Thyroid gland (tissue), 4 donors: ENCODE results near the gene KRTAP29-1. TPM values are rescaled to one million over a fixed set of nuclear protein-coding genes. Genes with fewer than 3 reads are reported as not detected.

Source experiments
- DNase-seq, 2 donors: peaks; one replicate each; pipeline ENCODE4 v3.0.0-alpha.2; 2019
- H3K27ac ChIP-seq, 3 donors: fragments of 200-600 bp; sonication (generic); 1 replicate in 2 of 3; 2 replicates in 1 of 3; pipeline ENCODE4 v1.5.1; 2016 to 2019; ENCODE audit warnings: mild to moderate bottlenecking in 1 of 3, moderate library complexity in 1 of 3
- H3K27me3 ChIP-seq: fragments of 200-600 bp; sonication (generic); one replicate; pipeline ENCODE4 v1.5.1; 2019
- H3K36me3 ChIP-seq, 2 donors: fragments of 200-600 bp; sonication (generic); one replicate each; pipeline ENCODE4 v1.5.1; 2016 to 2019
- H3K4me1 ChIP-seq, 2 donors: fragments of 200-600 bp; sonication (generic); one replicate each; pipeline ENCODE4 v1.5.1; 2017 to 2019
- H3K4me3 ChIP-seq, 3 donors: fragments of 200-600 bp; sonication (generic); replicated peaks in 1 of 3; 1 replicate in 2 of 3; 2 replicates in 1 of 3; pipeline ENCODE4 v1.5.1; 2016; ENCODE audit warnings: mild to moderate bottlenecking in 1 of 3
- H3K9me3 ChIP-seq: fragments of 200-600 bp; sonication (generic); one replicate; pipeline ENCODE4 v1.5.1; 2017
- POLR2A ChIP-seq, 2 donors: fragments of 450-650 bp; IDR thresholded peaks; one replicate each; pipeline ENCODE4 v1.6.1; 2017; ENCODE audit warnings: antibody characterized with exemption in 2 of 2, mild to moderate bottlenecking in 2 of 2, moderate library complexity in 1 of 2
- WGBS, 2 donors: methylation state at CpG; one replicate each; pipeline ENCODE4 v1.1.5; 2017; 5-methylcytosine and 5-hydroxymethylcytosine counted together
- intact Hi-C: fragments of 100-400 bp; cut with DNase I; formaldehyde crosslinking; loops from one replicate; pipeline ENCODE4 v1.15.1; 2023
- total RNA-seq, 4 donors: library from RNA; depleted of rRNA; stranded (reverse); fragments of >200 nt; gene quantifications; one replicate each; pipeline ENCODE4 v1.2.3, GENCODE V29; 2016
- TF ChIP-seq, protein P1 (sequence below), 6 experiments: fragments of 200-600 bp in 3 of 6; fragments of 450-650 bp in 3 of 6; sonication (generic) in 3 of 6; IDR thresholded peaks; one replicate each; pipeline ENCODE4 v1.5.1; 2016 to 2019; ENCODE audit warnings: antibody characterized with exemption in 6 of 6, mild to moderate bottlenecking in 2 of 6, inconsistent platforms in 1 of 6, moderate library complexity in 1 of 6

Gene KRTAP29-1
- total RNA-seq, 4 donors from 2014 or later, result not detected

GRCh38 chr17:41296846-41297245 is 5.8 kb downstream of the KRTAP29-1 start:
- no peak for DNase-seq
- no peaks in the 10 kb centered on the region for H3K36me3 ChIP-seq
- H3K27me3 ChIP-seq, result no peaks in the 10 kb centered on the region
- 87 to 90% methylated on average over 1 of the region's 1 CpG for WGBS, 2 donors
- H3K9me3 ChIP-seq, result no peaks in the 10 kb centered on the region
- no peaks in the 10 kb centered on the region for H3K4me1 ChIP-seq
- intact Hi-C loops, result no loop called here
- TF ChIP-seq POLR2A (IDR thresholded peaks at IDR 0.05), result no peak
- TF ChIP-seq, protein P1, sequence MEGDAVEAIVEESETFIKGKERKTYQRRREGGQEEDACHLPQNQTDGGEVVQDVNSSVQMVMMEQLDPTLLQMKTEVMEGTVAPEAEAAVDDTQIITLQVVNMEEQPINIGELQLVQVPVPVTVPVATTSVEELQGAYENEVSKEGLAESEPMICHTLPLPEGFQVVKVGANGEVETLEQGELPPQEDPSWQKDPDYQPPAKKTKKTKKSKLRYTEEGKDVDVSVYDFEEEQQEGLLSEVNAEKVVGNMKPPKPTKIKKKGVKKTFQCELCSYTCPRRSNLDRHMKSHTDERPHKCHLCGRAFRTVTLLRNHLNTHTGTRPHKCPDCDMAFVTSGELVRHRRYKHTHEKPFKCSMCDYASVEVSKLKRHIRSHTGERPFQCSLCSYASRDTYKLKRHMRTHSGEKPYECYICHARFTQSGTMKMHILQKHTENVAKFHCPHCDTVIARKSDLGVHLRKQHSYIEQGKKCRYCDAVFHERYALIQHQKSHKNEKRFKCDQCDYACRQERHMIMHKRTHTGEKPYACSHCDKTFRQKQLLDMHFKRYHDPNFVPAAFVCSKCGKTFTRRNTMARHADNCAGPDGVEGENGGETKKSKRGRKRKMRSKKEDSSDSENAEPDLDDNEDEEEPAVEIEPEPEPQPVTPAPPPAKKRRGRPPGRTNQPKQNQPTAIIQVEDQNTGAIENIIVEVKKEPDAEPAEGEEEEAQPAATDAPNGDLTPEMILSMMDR (IDR thresholded peaks at IDR 0.05), result no peak
- H3K27ac ChIP-seq, result no peak overlapping the region
- H3K4me3 ChIP-seq, result no peak overlapping the region

- intact Hi-C loops, result no loop called here
- Histone ChIP-seq H3K27ac (no peak overlapping the region), H3K4me1 (peaks cover 0 to 5% of the 10 kb centered on the region in 2 donors), H3K9me3 (no peaks in the 10 kb centered on the region), H3K27me3 (no peaks in the 10 kb centered on the region), H3K36me3 (no peaks in the 10 kb centered on the region), H3K4me3 (no peak overlapping the region)
- no peak for TF ChIP-seq POLR2A (IDR thresholded peaks at IDR 0.05)
- TF ChIP-seq, protein P1 (IDR thresholded peaks at IDR 0.05), result no peak
- no peak for DNase-seq
- WGBS, 2 donors, result 78 to 80% methylated on average over 1 of the region's 1 CpG
Measured at GRCh38 chr17:41294016-41294415, 8.6 kb downstream of the KRTAP29-1 start.

DNA sequence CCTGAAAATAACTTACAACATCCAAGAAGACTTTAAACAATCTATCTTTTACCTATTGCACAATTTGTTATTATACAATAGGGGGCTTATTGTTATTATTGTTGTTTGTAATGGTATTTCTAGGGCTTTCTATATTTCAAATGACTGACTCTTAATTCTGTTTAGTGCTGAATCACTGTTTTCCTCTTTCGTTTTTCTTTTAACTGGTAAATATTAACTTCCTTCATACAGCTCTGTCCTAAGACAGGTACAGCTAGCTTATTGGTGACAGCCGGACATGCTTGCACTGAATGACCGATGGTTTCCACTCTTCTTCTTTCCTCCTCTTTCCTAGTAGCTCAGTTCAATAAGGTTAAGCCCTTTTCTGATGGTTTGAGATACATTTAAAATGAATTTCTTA is 15.6 kb downstream of the KRTAP29-1 start:
- peaks cover 0 to 5% of the 10 kb centered on the region in 2 donors for H3K4me1 ChIP-seq
- no peak overlapping the region for H3K4me3 ChIP-seq
- no peak for DNase-seq
- H3K27ac ChIP-seq, result no peak overlapping the region
- intact Hi-C loops, result no loop called here
- no peaks in the 10 kb centered on the region for H3K9me3 ChIP-seq
- 89 to 91% methylated on average over 3 of the region's 3 CpGs for WGBS, 2 donors
- no peaks in the 10 kb centered on the region for H3K36me3 ChIP-seq
- no peaks in the 10 kb centered on the region for H3K27me3 ChIP-seq
- no peak for TF ChIP-seq POLR2A (IDR thresholded peaks at IDR 0.05)
- TF ChIP-seq, protein P1 (IDR thresholded peaks at IDR 0.05), result no peak

DNA sequence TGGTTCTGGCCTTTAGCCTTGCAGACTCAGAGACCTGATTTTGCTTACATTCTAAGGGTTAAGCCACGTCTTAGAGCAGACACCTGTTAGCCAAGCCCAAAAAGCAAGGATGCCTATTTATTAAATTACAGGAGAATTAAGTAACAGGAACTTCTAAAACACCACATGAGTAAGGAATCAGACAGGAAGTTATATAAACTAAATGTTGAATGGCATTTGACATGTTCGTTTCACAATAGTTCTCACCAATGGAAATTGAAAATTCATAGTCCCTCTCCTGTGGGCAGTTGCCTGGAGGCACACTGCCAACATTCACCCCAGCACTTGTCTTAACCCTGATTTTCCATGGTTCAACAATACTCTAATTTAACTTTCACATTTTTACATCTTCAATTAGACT is 18.1 kb downstream of the KRTAP29-1 start:
- no peak overlapping the region for H3K27ac ChIP-seq
- TF ChIP-seq, protein P1 (IDR thresholded peaks at IDR 0.05), result no peak
- no peak for TF ChIP-seq POLR2A (IDR thresholded peaks at IDR 0.05)
- 54 to 63% methylated on average over 2 of the region's 2 CpGs for WGBS, 2 donors
- no peak for DNase-seq
- H3K4me1 ChIP-seq, result no peaks in the 10 kb centered on the region
- intact Hi-C loops, result no loop called here
- no peaks in the 10 kb centered on the region for H3K9me3 ChIP-seq
- no peaks in the 10 kb centered on the region for H3K36me3 ChIP-seq
- H3K4me3 ChIP-seq, result no peak overlapping the region
- H3K27me3 ChIP-seq, result no peaks in the 10 kb centered on the region

- Histone ChIP-seq H3K9me3 (no peaks in the 10 kb centered on the region), H3K27me3 (no peaks in the 10 kb centered on the region), H3K4me3 (no peak overlapping the region), H3K4me1 (no peaks in the 10 kb centered on the region), H3K27ac (no peak overlapping the region), H3K36me3 (no peaks in the 10 kb centered on the region)
- 58 to 61% methylated on average over 3 of the region's 3 CpGs for WGBS, 2 donors
- no peak for TF ChIP-seq POLR2A (IDR thresholded peaks at IDR 0.05)
- TF ChIP-seq, protein P1 (IDR thresholded peaks at IDR 0.05), result no peak
- intact Hi-C loops, result no loop called here
- DNase-seq, result no peak
Measured at GRCh38 chr17:41284043-41284442, 18.6 kb downstream of the KRTAP29-1 start.
